Activated CD8-positive, alpha-beta memory T cell treated with anti-CD3 and anti-CD28 coated beads for 24 hours (primary cell): ENCODE results near the gene TIMM17A.
"Not testable (repeated sequence)": the region's sequence is repeated elsewhere in the genome, so short reads cannot be mapped to it uniquely, and the experiment has no call there.

Experiments
- DNase-seq: peaks from one replicate; pipeline ENCODE4 v3.0.0-alpha.2; 2020

Gene TIMM17A

DNA sequence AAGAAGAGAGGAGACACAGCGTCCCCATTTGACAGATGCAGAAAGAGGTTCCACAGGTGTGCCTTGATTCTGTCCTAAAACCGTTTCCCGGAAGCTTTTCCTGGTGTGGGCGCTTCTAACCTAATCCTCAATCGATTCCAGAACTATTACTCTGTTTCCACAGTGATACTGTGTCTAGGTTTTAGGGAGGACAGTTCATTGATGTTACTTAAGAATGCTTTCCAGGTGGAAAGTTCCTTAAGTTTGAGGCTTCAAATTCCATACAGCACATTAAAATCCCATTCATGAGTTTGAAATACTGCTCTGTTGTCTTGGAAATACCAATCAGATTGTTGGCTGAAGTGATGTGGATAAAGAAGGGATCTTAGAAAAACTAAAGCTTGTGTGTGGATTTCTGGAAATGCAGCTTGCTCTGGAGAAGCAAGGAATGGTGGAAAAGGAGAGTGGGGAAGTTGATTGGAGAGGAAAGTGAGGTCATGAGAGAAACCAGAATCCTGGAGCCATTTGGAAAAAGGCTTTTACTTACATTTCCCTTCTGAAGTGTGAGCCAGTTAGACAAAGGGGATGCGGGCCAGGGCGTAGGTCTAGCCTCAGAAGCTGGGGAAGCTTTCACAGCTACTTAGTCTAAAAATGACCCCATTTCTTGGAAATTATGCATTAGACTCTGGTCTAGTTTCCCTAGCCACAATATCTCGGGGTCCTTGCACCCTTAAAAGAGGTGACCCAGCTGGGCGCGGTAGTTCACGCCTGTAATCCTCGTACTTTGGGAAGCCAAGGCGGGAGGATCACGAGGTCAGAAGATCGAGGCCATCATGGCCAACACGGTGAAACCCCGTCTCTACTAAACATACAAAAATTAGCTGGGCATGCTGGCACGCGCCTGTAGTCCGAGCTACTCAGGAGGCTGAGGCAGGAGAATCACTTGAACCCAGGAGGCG, 61.8 kb downstream of the TIMM17A start:
- no peak for DNase-seq

DNA sequence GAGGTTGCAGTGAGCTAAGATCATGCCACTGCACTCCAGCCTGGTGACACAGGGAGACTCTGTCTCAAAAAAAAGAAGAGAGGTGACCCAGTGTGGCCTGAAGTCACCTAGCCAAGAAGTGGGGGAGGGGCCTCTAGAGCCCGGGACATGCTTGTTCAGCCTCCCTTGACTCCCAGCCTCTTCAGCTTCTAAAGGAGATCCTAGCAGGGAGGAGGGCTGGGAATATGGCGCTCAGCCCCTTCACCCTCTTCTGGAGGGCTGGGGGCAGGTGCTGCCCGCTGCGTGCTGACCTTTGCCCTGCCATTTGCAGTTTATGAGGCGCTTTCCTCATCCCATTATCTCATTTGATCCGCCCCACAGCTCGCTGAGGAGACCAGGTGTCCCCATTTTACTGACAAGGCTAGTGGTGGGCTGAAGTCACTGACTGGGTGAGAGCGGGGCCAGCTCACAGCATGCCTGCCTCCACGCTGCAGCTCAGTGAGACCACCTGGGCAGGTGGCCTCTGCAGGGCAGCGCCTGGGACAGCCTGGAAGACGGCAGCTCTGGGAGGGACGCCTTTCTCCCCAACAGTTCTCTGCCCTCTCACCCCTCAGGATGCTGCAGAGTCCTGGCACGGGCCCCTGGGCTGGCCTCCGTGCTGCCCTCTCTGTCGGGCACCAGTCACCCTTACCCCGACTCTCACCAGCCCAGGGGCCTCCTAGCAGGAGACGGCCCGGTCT, 62.6 kb downstream of the TIMM17A start:
- DNase-seq: no peak

DNA sequence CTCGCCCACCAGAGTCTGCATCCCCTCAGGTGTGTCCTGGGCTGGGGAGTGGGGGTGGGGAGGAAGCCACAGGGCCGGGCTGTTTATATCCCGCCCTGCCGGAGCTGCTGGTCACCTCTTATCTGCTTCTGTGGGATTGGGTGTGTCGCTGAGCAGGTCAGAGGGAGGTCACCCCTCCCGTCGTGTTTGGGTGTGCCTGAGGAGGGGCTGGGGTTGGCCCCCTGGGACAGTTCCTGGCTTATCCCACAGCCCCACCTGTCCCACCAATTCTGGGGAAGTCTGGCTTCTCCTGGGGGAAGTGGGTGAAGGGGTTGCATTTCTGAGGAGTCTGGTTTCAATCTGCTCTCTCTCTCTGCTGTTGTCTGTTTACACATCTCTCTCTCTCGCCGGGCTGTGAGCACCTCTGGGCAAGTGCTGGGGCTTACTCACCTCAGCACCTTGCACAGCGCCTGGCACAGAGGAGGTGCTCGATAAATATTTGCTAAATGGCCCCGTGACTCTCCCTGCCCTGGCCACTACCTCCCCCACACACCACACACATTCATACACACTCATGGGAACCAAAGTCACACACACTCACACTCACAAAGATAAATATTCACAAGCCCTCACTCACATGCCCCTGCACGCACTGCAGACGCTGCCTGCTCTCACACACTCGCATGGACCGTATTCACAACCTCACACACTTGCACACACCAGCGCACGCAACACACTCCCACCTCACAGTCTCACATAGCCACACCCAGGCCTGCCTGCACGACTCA, 63.3 kb downstream of the TIMM17A start:
- no peak for DNase-seq

DNA sequence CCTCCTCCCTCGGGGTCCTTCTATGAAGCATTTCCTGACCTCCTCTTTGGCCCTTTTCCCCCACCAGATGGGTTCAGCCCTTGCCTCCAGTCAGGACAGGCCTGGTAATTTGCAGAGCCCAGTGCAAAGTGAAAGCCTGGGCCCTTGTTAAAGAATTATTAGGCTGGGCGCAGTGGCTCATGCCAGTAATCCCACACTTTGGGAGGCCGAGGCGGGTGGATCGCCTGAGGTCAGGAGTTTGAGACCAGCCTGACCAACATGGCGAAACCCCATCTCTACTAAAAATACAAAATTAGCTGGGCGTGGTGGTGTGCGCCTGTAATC, 63.9 kb downstream of the TIMM17A start:
- DNase-seq: not testable (repeated sequence)
